Aorta (tissue), 5 donors: ENCODE data around the gene B4GAT1. TPM values are rescaled to one million over a fixed set of nuclear protein-coding genes. Genes with fewer than 3 reads are reported as not detected.

Source experiments
- ATAC-seq: fragments of 200-7000 bp; cut with Tn5 transposase; one replicate; pipeline ENCODE4 v1.9.1; 2022; ENCODE audit warnings: moderate library complexity; ENCODE audit not compliant: low FRiP score
- DNase-seq, 2 donors: peaks; one replicate each; pipeline ENCODE4 v3.0.0-alpha.2; 2020
- H3K27ac ChIP-seq, 2 donors: one replicate each; pipeline ENCODE4 v1.5.1; 2013; ENCODE audit warnings: low read length in 2 of 2, mild to moderate bottlenecking in 2 of 2, moderate library complexity in 2 of 2, control low read depth in 1 of 2, inconsistent platforms in 1 of 2, low read depth in 1 of 2
- H3K27me3 ChIP-seq, 2 donors: one replicate each; pipeline ENCODE4 v1.6.1; 2013; ENCODE audit warnings: control low read depth in 1 of 2, low read length in 1 of 2, mild to moderate bottlenecking in 1 of 2, moderate library complexity in 1 of 2; ENCODE audit not compliant: insufficient read depth in 2 of 2, control insufficient read depth in 1 of 2
- H3K36me3 ChIP-seq, 2 donors: one replicate each; pipeline ENCODE4 v1.6.1; 2013; ENCODE audit warnings: control low read depth in 1 of 2, low read length in 1 of 2, mild to moderate bottlenecking in 1 of 2; ENCODE audit not compliant: insufficient read depth in 2 of 2, control insufficient read depth in 1 of 2
- H3K4me1 ChIP-seq, 2 donors: one replicate each; pipeline ENCODE4 v1.6.1; 2013; ENCODE audit warnings: low read length in 2 of 2, control low read depth in 1 of 2, mild to moderate bottlenecking in 1 of 2, moderate library complexity in 1 of 2; ENCODE audit not compliant: insufficient read depth in 2 of 2, control insufficient read depth in 1 of 2
- H3K4me3 ChIP-seq, 2 donors: one replicate each; pipeline ENCODE4 v1.5.1; 2013; ENCODE audit warnings: low read length in 2 of 2, control low read depth in 1 of 2, mild to moderate bottlenecking in 1 of 2
- H3K9me3 ChIP-seq: one replicate; pipeline ENCODE4 v1.6.1; 2013; ENCODE audit warnings: mild to moderate bottlenecking, low read length; ENCODE audit not compliant: control insufficient read depth
- WGBS, 2 donors: extraction: QIAGEN DNeasy Blood & Tissue Kit; methylation state at CpG; one replicate each; pipeline ENCODE4 v1.1.7; 2013; 5-methylcytosine and 5-hydroxymethylcytosine counted together
- intact Hi-C, 2 donors: fragments of 100-400 bp; cut with DNase I; formaldehyde crosslinking; loops; one replicate each; pipeline versions ENCODE4 v1.14.2 to v1.15.0; 2022
- polyA plus RNA-seq, 2 donors: library from polyadenylated mRNA; stranded (reverse); fragments of 200-250 nt; gene quantifications; one replicate each; pipeline ENCODE4 v1.2.3, GENCODE V29; 2013
- total RNA-seq, 2 donors: library from RNA; stranded (reverse); fragmentation: NEBNext Ultra II Directional; extraction: Animal tissue kit (Norgen Biotek cat#: 25700); gene quantifications; one replicate each; pipeline ENCODE4 v1.2.1, GENCODE V29; 2021
- donor health status: healthy with polysubstance abuse.
- donor health status: Bipolar disorder and iron deficiency.
- donor health status: DM: no; HTN: no; CAD: no.
- donor health status: DM: no; HTN: no; CAD: no.
- donor health status: DM: yes; HTN: yes; CAD: no.

Gene B4GAT1
- total and polyA plus RNA-seq, 4 donors = 7.0 to 18.8 (median 15.0) TPM

DNA sequence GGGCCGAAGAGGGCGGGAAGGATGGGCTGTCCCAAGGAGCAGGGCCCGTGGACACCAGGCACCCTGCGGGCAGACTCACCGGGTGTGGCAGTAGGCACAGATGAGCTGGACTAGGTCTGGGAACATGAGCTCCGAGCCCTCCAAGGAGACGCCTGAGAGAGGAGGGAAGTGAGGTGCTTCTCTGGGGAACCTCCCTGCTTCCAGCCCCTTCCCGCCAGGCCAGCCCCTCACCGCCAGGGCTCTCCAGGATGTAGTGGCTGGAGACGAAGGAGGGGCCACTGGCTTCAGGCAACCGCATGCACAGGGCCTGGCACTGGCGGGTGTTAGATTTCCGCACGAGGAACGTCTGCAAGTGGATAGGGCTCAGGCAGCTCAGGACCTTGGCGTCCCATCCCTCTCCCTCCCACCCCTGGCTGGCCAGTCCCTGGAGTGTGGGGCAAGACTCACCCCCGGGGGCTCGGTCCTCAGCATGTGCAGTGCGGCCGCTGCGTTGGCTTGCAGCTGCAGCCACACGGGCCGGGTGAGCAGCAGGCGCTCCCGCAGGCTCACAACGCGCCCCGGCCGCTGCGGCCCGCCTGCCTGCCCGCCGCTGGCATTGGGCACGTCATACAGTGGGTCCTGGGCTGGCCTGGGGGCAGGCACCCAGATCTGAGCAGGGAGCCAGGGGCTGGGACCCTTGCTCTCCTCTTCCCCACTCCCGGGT is 11.7 kb downstream of the B4GAT1 start:
- H3K4me3 ChIP-seq = peak overlapping the region; percentile 19 to 50
- peak overlapping the region in 1 of 2 donors; percentile 12 for H3K27ac ChIP-seq
- H3K36me3 ChIP-seq = peaks cover 0 to 4% of the 10 kb centered on the region in 2 donors
- DNase-seq (peak; percentile 69 to 79), ATAC-seq (peak; percentile 10)
- intact Hi-C loops = no loop called here
- 10 to 12% methylated on average over 35 of the region's 35 CpGs for WGBS, 2 donors
- H3K27me3 ChIP-seq = no peaks in the 10 kb centered on the region
- H3K4me1 ChIP-seq = no peaks in the 10 kb centered on the region
- H3K9me3 ChIP-seq = no peaks in the 10 kb centered on the region

DNA sequence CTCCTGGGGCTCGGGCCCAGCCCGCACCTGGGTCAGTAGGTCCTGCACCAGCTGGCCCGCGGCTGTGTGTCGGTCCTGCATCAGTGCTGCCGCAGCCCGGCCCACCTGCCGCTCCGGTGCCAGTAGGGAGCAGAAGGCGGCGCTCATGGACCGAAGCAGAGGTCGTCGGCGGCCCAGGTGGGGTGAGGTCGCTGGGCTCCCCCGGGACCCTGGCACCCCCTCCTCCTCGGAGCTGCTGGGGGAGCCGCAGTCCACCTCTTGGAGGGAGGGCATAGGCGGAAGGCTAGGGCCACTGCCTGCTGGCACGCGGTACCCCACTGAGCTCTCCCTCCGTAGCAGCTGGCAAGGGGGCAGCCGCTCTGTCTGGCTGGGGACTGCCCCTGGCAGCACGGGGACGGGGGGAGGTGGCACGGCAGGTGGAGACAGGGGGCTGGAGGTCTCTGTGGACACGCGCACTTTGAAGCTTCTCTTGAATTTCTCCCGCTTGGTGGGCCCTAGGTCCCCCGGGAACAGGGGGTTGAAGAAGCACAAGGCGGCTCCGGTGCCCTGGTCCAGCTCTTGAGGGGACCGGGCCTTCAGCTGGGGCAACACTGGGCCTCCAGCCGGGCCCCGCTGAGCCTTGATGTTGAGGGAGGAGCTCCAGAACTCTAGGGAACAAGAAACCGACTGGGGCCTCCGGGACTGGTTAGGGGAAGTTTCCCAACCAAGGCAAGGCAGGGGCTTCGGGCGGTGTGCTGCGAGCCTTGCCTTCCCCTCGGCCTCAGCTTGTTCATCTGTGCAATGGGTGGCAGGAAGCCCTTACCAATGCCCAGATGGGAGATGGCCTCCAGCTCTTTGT is 12.6 kb downstream of the B4GAT1 start:
- no peak for ATAC-seq
- H3K27ac ChIP-seq = no peak overlapping the region
- 82% methylated on average over 41 to 42 of the region's 42 CpGs for WGBS, 2 donors
- no peak overlapping the region for H3K4me3 ChIP-seq
- no peaks in the 10 kb centered on the region for H3K4me1 ChIP-seq
- DNase-seq = peak in 1 of 2 donors; percentile 76
- H3K9me3 ChIP-seq = no peaks in the 10 kb centered on the region
- intact Hi-C loops = no loop called here
- H3K27me3 ChIP-seq = no peaks in the 10 kb centered on the region
- H3K36me3 ChIP-seq = peaks cover 0 to 3% of the 10 kb centered on the region in 2 donors

- DNase-seq (peak in 1 of 2 donors; percentile 44), ATAC-seq (no peak)
- no peaks in the 10 kb centered on the region for H3K4me1 ChIP-seq
- no peak overlapping the region for H3K4me3 ChIP-seq
- no peak overlapping the region for H3K27ac ChIP-seq
- H3K36me3 ChIP-seq = peaks cover 0 to under 1% of the 10 kb centered on the region in 2 donors
- H3K27me3 ChIP-seq = no peaks in the 10 kb centered on the region
- no peaks in the 10 kb centered on the region for H3K9me3 ChIP-seq
- intact Hi-C loops = no loop called here
- 89 to 95% methylated on average over 25 to 29 of the region's 29 CpGs for WGBS, 2 donors
These were observed 13.4 kb downstream of the B4GAT1 start for GRCh38 chr11:66333896-66334604.

- no peak overlapping the region for H3K27ac ChIP-seq
- H3K4me1 ChIP-seq = no peaks in the 10 kb centered on the region
- H3K9me3 ChIP-seq = no peaks in the 10 kb centered on the region
- H3K4me3 ChIP-seq = no peak overlapping the region
- intact Hi-C loops = no loop called here
- no peaks in the 10 kb centered on the region for H3K36me3 ChIP-seq
- no peaks in the 10 kb centered on the region for H3K27me3 ChIP-seq
- ATAC-seq = no peak
- 91 to 96% methylated on average over 19 of the region's 19 CpGs for WGBS, 2 donors
- peak in 1 of 2 donors; percentile 73 for DNase-seq
These were observed 14.1 kb downstream of the B4GAT1 start for GRCh38 chr11:66333220-66333877.

DNA sequence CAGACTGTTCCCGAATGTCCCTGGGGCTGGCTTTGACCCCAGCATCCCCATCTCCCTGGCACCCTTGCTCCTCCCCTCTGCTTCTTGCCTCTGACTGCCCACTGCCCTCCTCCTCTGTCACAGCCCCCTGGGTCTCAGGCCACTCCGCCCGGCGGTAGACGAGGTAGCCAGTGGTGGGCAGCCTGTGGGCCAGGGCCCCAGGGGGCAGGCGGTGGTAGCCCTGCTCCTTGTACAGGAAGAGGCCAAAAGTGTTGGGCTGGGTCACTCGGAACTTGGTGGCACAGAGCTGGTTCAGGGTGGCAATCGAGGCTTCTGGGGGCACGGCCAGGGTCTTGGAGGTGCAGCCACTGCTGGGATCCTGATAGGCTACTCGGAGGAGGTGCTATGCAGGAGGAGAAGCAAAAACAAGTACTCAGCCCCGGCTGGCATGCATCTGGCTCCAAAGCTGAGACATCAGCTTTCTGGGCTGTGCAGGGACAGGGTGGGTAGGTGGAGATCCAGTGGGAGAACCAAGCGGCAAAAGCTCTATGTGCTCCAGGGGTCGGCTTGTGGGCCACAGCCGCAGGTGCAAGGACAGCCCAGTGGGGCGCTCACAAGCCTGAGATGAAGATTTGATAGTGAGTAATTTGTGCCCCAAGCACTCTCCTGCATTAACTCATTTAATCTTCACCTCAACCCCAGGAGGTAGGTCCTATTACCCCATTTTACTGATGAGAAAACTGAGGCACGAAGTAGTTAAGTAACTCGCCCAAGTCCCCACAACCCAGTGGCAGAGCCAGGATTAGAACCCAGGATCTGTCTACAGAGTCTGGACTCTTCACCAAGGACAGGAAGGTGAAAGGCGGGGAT is 14.8 kb downstream of the B4GAT1 start:
- DNase-seq = peak; percentile 36 to 63
- intact Hi-C loops = no loop called here
- Histone ChIP-seq H3K4me3 (no peak overlapping the region), H3K27me3 (no peaks in the 10 kb centered on the region), H3K9me3 (no peaks in the 10 kb centered on the region), H3K36me3 (no peaks in the 10 kb centered on the region), H3K4me1 (no peaks in the 10 kb centered on the region), H3K27ac (no peak overlapping the region)
- no peak for ATAC-seq
- 84 to 85% methylated on average over 18 of the region's 18 CpGs for WGBS, 2 donors

GRCh38 chr11:66331542-66332370 is 15.7 kb downstream of the B4GAT1 start:
- Histone ChIP-seq H3K27me3 (no peaks in the 10 kb centered on the region), H3K4me3 (no peak overlapping the region), H3K36me3 (no peaks in the 10 kb centered on the region), H3K9me3 (no peaks in the 10 kb centered on the region), H3K4me1 (no peaks in the 10 kb centered on the region), H3K27ac (no peak overlapping the region)
- ATAC-seq (no peak), DNase-seq (peak in 1 of 2 donors; percentile 55)
- WGBS, 2 donors = 92 to 94% methylated on average over 12 of the region's 12 CpGs
- intact Hi-C loops = no loop called here

GRCh38 chr11:66330931-66331330 is 16.5 kb downstream of the B4GAT1 start:
- Histone ChIP-seq H3K27me3 (no peaks in the 10 kb centered on the region), H3K9me3 (no peaks in the 10 kb centered on the region), H3K4me1 (no peaks in the 10 kb centered on the region), H3K36me3 (no peaks in the 10 kb centered on the region), H3K4me3 (no peak overlapping the region), H3K27ac (no peak overlapping the region)
- ATAC-seq = no peak
- WGBS, 2 donors = 61 to 65% methylated on average over 10 of the region's 10 CpGs
- DNase-seq = peak; percentile 33 to 74
- intact Hi-C loops = no loop called here
